ENCODE results near the gene SLC48A1. TPM values are rescaled to one million over a fixed set of nuclear protein-coding genes. Genes with fewer than 3 reads are reported as not detected.

The SLC48A1 gene
- total and polyA plus RNA-seq, 4 donors, result 6.1 to 15.4 (median 9.3) TPM

- Histone ChIP-seq H3K9me3 (ENCODE audit: control insufficient read depth in 4 of 4, low read length in 3 of 4) (no peaks in the 10 kb centered on the region), H3K4me1 (ENCODE audit: control insufficient read depth in 4 of 4, insufficient read depth in 4 of 4, low read length in 3 of 4) (no peaks in the 10 kb centered on the region), H3K27me3 (ENCODE audit: control insufficient read depth in 4 of 4, insufficient read depth in 4 of 4, low read length in 3 of 4) (no peaks in the 10 kb centered on the region), H3K9ac (ENCODE audit: low read depth in 1 of 2, low read length in 2 of 2) (no peak overlapping the region), H3K4me3 (ENCODE audit: low read depth in 1 of 3, low read length in 3 of 3) (no peak overlapping the region), H3K27ac (ENCODE audit: low read depth in 1 of 2, low read length in 2 of 2) (no peak overlapping the region), H3K36me3 (ENCODE audit: control insufficient read depth in 4 of 4, insufficient read depth in 3 of 4, low read depth in 1 of 4, low read length in 3 of 4) (peaks cover 3 to 37% (median 4%) of the 10 kb centered on the region in 4 donors)
- no peak for TF ChIP-seq SP1 (IDR thresholded peaks at IDR 0.05)
- no peak for TF ChIP-seq TAF1 (conservative IDR thresholded peaks at IDR 0.05)
- TF ChIP-seq EGR1 (IDR thresholded peaks at IDR 0.05; ENCODE audit: low read depth in 2 of 2), result no peak
- no peak for TF ChIP-seq RXRA (IDR thresholded peaks at IDR 0.05)
- TF ChIP-seq YY1 (IDR thresholded peaks at IDR 0.05), result no peak
- TF ChIP-seq ZBTB33 (IDR thresholded peaks at IDR 0.05), result no peak
- TF ChIP-seq CTCF (IDR thresholded peaks at IDR 0.05; ENCODE audit: low read depth, low read length, missing input control), result no peak
- TF ChIP-seq RAD21 (IDR thresholded peaks at IDR 0.05), result no peak
- TF ChIP-seq GABPA (IDR thresholded peaks at IDR 0.05 in 1 of 2, conservative IDR thresholded peaks at IDR 0.05 in 1 of 2), result no peak
- TF ChIP-seq FOXA1 (IDR thresholded peaks at IDR 0.05), result no peak
- 95% methylated on average over 20 of the region's 20 CpGs for WGBS
- no peak for DNase-seq (ENCODE audit: low spot score)
These were observed 11.1 kb downstream of the SLC48A1 start for GRCh38 chr12:47783821-47784819.

- Histone ChIP-seq H3K9ac (ENCODE audit: low read depth in 1 of 2, low read length in 2 of 2) (no peak overlapping the region), H3K36me3 (ENCODE audit: control insufficient read depth in 4 of 4, insufficient read depth in 3 of 4, low read depth in 1 of 4, low read length in 3 of 4) (peaks cover 3 to 37% (median 4%) of the 10 kb centered on the region in 4 donors), H3K27me3 (ENCODE audit: control insufficient read depth in 4 of 4, insufficient read depth in 4 of 4, low read length in 3 of 4) (no peaks in the 10 kb centered on the region), H3K27ac (ENCODE audit: low read depth in 1 of 2, low read length in 2 of 2) (no peak overlapping the region), H3K4me3 (ENCODE audit: low read depth in 1 of 3, low read length in 3 of 3) (no peak overlapping the region), H3K4me1 (ENCODE audit: control insufficient read depth in 4 of 4, insufficient read depth in 4 of 4, low read length in 3 of 4) (no peaks in the 10 kb centered on the region), H3K9me3 (ENCODE audit: control insufficient read depth in 4 of 4, low read length in 3 of 4) (no peaks in the 10 kb centered on the region)
- no peak for TF ChIP-seq HNF4A (conservative IDR thresholded peaks at IDR 0.05)
- TF ChIP-seq HNF4G (IDR thresholded peaks at IDR 0.05), result no peak
- TF ChIP-seq NR2F2 (IDR thresholded peaks at IDR 0.05), result no peak
- no peak for TF ChIP-seq FOXA2 (IDR thresholded peaks at IDR 0.05)
- TF ChIP-seq RXRA (IDR thresholded peaks at IDR 0.05), result no peak
- TF ChIP-seq FOXA1 (IDR thresholded peaks at IDR 0.05), result no peak
- no peak for TF ChIP-seq RAD21 (IDR thresholded peaks at IDR 0.05)
- no peak for TF ChIP-seq ATF3 (IDR thresholded peaks at IDR 0.05)
- no peak for TF ChIP-seq MAX (IDR thresholded peaks at IDR 0.05)
- TF ChIP-seq TAF1 (conservative IDR thresholded peaks at IDR 0.05), result no peak
- no peak for TF ChIP-seq EGR1 (IDR thresholded peaks at IDR 0.05; ENCODE audit: low read depth in 2 of 2)
- TF ChIP-seq REST (IDR thresholded peaks at IDR 0.05), result no peak
- no peak for TF ChIP-seq JUND (IDR thresholded peaks at IDR 0.05)
- 86% methylated on average over 15 of the region's 15 CpGs for WGBS
- DNase-seq (ENCODE audit: low spot score), result no peak
These were observed 12.2 kb downstream of the SLC48A1 start for GRCh38 chr12:47785036-47785886.

All from liver (tissue), 9 donors.